ENCODE measurements around the gene NFATC1.

DNA sequence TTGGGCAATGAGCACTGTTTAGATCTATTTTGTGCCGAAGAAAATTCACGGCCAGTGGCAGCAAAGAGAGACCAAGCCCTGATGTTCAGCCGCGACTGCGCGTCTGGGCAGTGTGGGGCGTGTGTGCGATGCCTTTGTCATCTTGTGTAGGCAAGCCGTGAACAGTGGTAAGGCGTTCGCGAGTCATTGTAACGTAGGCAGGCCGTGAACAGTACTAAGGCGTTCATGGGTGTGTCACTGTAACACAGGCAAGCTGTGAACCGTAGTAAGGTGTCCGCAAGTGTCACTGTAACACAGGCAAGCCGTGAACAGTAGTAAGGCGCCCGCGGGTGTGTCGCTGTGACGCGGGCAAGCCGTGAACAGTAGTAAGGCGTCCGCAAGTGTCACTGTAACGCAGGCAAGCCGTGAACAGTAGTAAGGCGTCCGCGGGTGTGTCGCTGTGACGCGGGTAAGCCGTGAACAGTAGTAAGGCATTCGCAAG is 99.9 kb downstream of the NFATC1 start:
- no peak for TF ChIP-seq EP300 (IDR thresholded peaks at IDR 0.05)
- TF ChIP-seq, protein P1, sequence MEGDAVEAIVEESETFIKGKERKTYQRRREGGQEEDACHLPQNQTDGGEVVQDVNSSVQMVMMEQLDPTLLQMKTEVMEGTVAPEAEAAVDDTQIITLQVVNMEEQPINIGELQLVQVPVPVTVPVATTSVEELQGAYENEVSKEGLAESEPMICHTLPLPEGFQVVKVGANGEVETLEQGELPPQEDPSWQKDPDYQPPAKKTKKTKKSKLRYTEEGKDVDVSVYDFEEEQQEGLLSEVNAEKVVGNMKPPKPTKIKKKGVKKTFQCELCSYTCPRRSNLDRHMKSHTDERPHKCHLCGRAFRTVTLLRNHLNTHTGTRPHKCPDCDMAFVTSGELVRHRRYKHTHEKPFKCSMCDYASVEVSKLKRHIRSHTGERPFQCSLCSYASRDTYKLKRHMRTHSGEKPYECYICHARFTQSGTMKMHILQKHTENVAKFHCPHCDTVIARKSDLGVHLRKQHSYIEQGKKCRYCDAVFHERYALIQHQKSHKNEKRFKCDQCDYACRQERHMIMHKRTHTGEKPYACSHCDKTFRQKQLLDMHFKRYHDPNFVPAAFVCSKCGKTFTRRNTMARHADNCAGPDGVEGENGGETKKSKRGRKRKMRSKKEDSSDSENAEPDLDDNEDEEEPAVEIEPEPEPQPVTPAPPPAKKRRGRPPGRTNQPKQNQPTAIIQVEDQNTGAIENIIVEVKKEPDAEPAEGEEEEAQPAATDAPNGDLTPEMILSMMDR (IDR thresholded peaks at IDR 0.05), result no peak
